Tibial nerve (tissue), 4 donors: ENCODE data around the gene MRPL50.

ENCODE experiments used
- CTCF ChIP-seq, 5 experiments: fragments of 200-600 bp in 3 of 5; fragments of 450-650 bp in 2 of 5; sonication (generic) in 3 of 5; IDR thresholded peaks; one replicate each; pipeline ENCODE4 v1.5.1; 2016 to 2019; ENCODE audit warnings: antibody characterized with exemption in 5 of 5, mild to moderate bottlenecking in 3 of 5, moderate library complexity in 2 of 5
- EP300 ChIP-seq, 2 donors: sonication (generic); formaldehyde crosslinking; IDR thresholded peaks; one replicate each; pipeline ENCODE4 v1.6.1; 2017; ENCODE audit warnings: antibody characterized with exemption in 2 of 2, mild to moderate bottlenecking in 1 of 2

GRCh38 chr9:101380295-101380694 lies 18.1 kb downstream of the MRPL50 start:
- TF ChIP-seq CTCF (IDR thresholded peaks at IDR 0.05) (no peak), EP300 (IDR thresholded peaks at IDR 0.05) (no peak)
